H1 (cell line): ENCODE results near the gene SBK1. TPM values are rescaled to one million over a fixed set of nuclear protein-coding genes. Genes with fewer than 3 reads are reported as not detected.
"Not testable (repeated sequence)": the region's sequence is repeated elsewhere in the genome, so short reads cannot be mapped to it uniquely, and the experiment has no call there.

ENCODE experiments used
- CTCF ChIA-PET: fragments of 300-600 bp; sonication (Branson Sonifier 250); formaldehyde crosslinking; loops from one replicate; lab custom pipeline; 2021; ENCODE audit not compliant: partially characterized antibody; lab: Charles Lee
- POLR2A ChIA-PET: fragments of 300-600 bp; sonication (Branson Sonifier 250); formaldehyde crosslinking; loops from one replicate; lab custom pipeline; 2021; ENCODE audit warnings: inconsistent platforms; ENCODE audit not compliant: partially characterized antibody; lab: Charles Lee
- DNase-seq, 2 experiments: peaks; one replicate each; pipeline versions ENCODE4 v3.0.0 to v3.0.0-alpha.2; 2010 to 2022; ENCODE audit warnings: low spot score in 2 of 2, low read depth in 1 of 2, mixed read lengths in 1 of 2
- FAIRE-seq: peaks from 2 replicates; lab custom pipeline; 2011; peaks lifted over from hg19 to GRCh38; lab: Jason Lieb, UNC
- H2AFZ ChIP-seq: 2 replicates; pipeline ENCODE4 v1.8.1; 2012; ENCODE audit warnings: low read length, inconsistent platforms
- H2AK5ac ChIP-seq: 2 replicates; pipeline ENCODE4 v1.6.1; 2013; ENCODE audit warnings: low read depth, low read length
- H2BK120ac ChIP-seq: replicated peaks from 2 replicates; pipeline ENCODE3; 2013; ENCODE audit warnings: low read depth, low read length, inconsistent platforms
- H2BK12ac ChIP-seq: 2 replicates; pipeline ENCODE4 v1.6.1; 2013; ENCODE audit warnings: low read depth, low read length
- H2BK15ac ChIP-seq: 2 replicates; pipeline ENCODE4 v1.6.1; 2013; ENCODE audit warnings: low read length
- H2BK20ac ChIP-seq: 2 replicates; pipeline ENCODE4 v1.6.1; 2013; ENCODE audit warnings: low read length
- H2BK5ac ChIP-seq: 2 replicates; pipeline ENCODE4 v1.6.1; 2013; ENCODE audit warnings: low read depth, low read length
- H3K14ac ChIP-seq: 2 replicates; pipeline ENCODE4 v1.6.1; 2013; ENCODE audit warnings: inconsistent platforms; ENCODE audit not compliant: insufficient read length
- H3K18ac ChIP-seq: 2 replicates; pipeline ENCODE4 v1.6.1; 2013; ENCODE audit warnings: low read length; ENCODE audit errors: extremely low read depth
- H3K23ac ChIP-seq: 2 replicates; pipeline ENCODE4 v1.6.1; 2013; ENCODE audit warnings: inconsistent platforms; ENCODE audit not compliant: insufficient read length
- H3K23me2 ChIP-seq: 2 replicates; pipeline ENCODE4 v1.6.1; 2013; ENCODE audit warnings: low read depth, low read length
- H3K27ac ChIP-seq: 2 replicates; pipeline ENCODE4 v1.6.1; 2011; ENCODE audit warnings: low read depth, low read length, inconsistent platforms
- H3K27me3 ChIP-seq, 4 experiments: replicated peaks in 1 of 4; 1 replicate in 1 of 4; 2 replicates in 3 of 4; pipeline versions ENCODE4 v1.6.1 to v1.8.1; 2011 to 2013; ENCODE audit warnings: low read length in 3 of 4, mild to moderate bottlenecking in 3 of 4, inconsistent platforms in 2 of 4, mixed read lengths in 2 of 4, moderate library complexity in 1 of 4; ENCODE audit not compliant: control insufficient read depth in 3 of 4, insufficient read depth in 3 of 4; ENCODE audit errors: extremely low read depth in 1 of 4
- H3K36me3 ChIP-seq, 4 experiments: 2 replicates each; pipeline versions ENCODE4 v1.6.1 to v1.8.1; 2011 to 2013; ENCODE audit warnings: mild to moderate bottlenecking in 4 of 4, low read length in 3 of 4, moderate library complexity in 2 of 4, control low read depth in 1 of 4, inconsistent platforms in 1 of 4; ENCODE audit not compliant: insufficient read depth in 4 of 4, control insufficient read depth in 2 of 4
- H3K4ac ChIP-seq: replicated peaks from 2 replicates; pipeline ENCODE3; 2013; ENCODE audit warnings: low read length, low read depth, mixed read lengths, inconsistent platforms; ENCODE audit not compliant: insufficient read length
- H3K4me1 ChIP-seq, 4 experiments: replicated peaks in 1 of 4; 1 replicate in 1 of 4; 2 replicates in 3 of 4; pipeline versions ENCODE4 v1.6.1 to v1.8.1; 2011 to 2013; ENCODE audit warnings: low read length in 3 of 4, inconsistent platforms in 2 of 4, mixed read lengths in 1 of 4; ENCODE audit not compliant: insufficient read depth in 4 of 4, control insufficient read depth in 3 of 4
- H3K4me2 ChIP-seq, 2 experiments: 2 replicates each; pipeline versions ENCODE4 v1.6.1 to v1.8.1; 2011 to 2013; ENCODE audit warnings: low read depth in 2 of 2, low read length in 2 of 2, control low read depth in 1 of 2, inconsistent platforms in 1 of 2, mild to moderate bottlenecking in 1 of 2; ENCODE audit not compliant: insufficient read depth in 1 of 2
- H3K4me3 ChIP-seq, 4 experiments: fragments of 200-600, 300-600 bp in 1 of 4; sonication (generic), shearing (Covaris generic), sonication (Bioruptor Twin) in 1 of 4; 2 replicates each; pipeline versions ENCODE4 v1.5.1 to v1.8.1; 2011 to 2016; ENCODE audit warnings: low read length in 4 of 4, low read depth in 3 of 4, control low read depth in 2 of 4, inconsistent platforms in 2 of 4, mild to moderate bottlenecking in 2 of 4, mixed read lengths in 1 of 4, moderate library complexity in 1 of 4; ENCODE audit not compliant: insufficient read depth in 2 of 4; ENCODE audit errors: extremely low read depth in 1 of 4
- H3K56ac ChIP-seq: replicated peaks from 2 replicates; pipeline ENCODE3; 2013; ENCODE audit warnings: low read depth, mild to moderate bottlenecking, mixed read lengths, low read length, inconsistent platforms; ENCODE audit not compliant: insufficient read length
- H3K79me1 ChIP-seq: 2 replicates; pipeline ENCODE4 v1.6.1; 2013; ENCODE audit warnings: low read depth, low read length, control low read depth
- H3K79me2 ChIP-seq, 2 experiments: 2 replicates each; pipeline versions ENCODE4 v1.6.1 to v1.8.1; 2012 to 2013; ENCODE audit warnings: low read length in 2 of 2, mild to moderate bottlenecking in 2 of 2, inconsistent platforms in 1 of 2; ENCODE audit not compliant: insufficient read depth in 2 of 2, control insufficient read depth in 1 of 2
- H3K9ac ChIP-seq, 4 experiments: replicated peaks in 1 of 4; 1 replicate in 1 of 4; 2 replicates in 3 of 4; pipeline versions ENCODE4 v1.6.1 to v1.8.1; 2011 to 2013; ENCODE audit warnings: low read depth in 3 of 4, low read length in 3 of 4, control low read depth in 2 of 4, mild to moderate bottlenecking in 2 of 4, moderate library complexity in 2 of 4, inconsistent platforms in 1 of 4; ENCODE audit errors: extremely low read depth in 1 of 4
- H3K9me3 ChIP-seq, 2 experiments: 2 replicates each; pipeline versions ENCODE4 v1.6.1 to v1.8.1; 2012 to 2013; ENCODE audit warnings: mild to moderate bottlenecking in 2 of 2, moderate library complexity in 2 of 2, control low read depth in 1 of 2, inconsistent platforms in 1 of 2, low read depth in 1 of 2, low read length in 1 of 2, mixed read lengths in 1 of 2; ENCODE audit not compliant: insufficient read depth in 2 of 2
- H4K20me1 ChIP-seq, 2 experiments: replicated peaks in 1 of 2; 2 replicates each; pipeline versions ENCODE3 to v1.8.1; 2011 to 2013; ENCODE audit warnings: inconsistent platforms in 2 of 2, low read length in 2 of 2, mild to moderate bottlenecking in 1 of 2; ENCODE audit not compliant: insufficient read depth in 2 of 2, control insufficient read depth in 1 of 2
- H4K5ac ChIP-seq: 2 replicates; pipeline ENCODE4 v1.6.1; 2013; ENCODE audit warnings: low read length, low read depth, mixed read lengths, inconsistent platforms; ENCODE audit not compliant: insufficient read length
- H4K8ac ChIP-seq: 2 replicates; pipeline ENCODE4 v1.8.0; 2013; ENCODE audit warnings: mild to moderate bottlenecking, moderate library complexity, low read length, inconsistent platforms; ENCODE audit not compliant: insufficient read depth; ENCODE audit errors: extremely low read depth
- H4K91ac ChIP-seq: replicated peaks from 2 replicates; pipeline ENCODE3; 2013; ENCODE audit warnings: low read length, mixed read lengths, inconsistent platforms; ENCODE audit not compliant: insufficient read length
- WGBS, 2 experiments: shearing (Covaris generic) in 1 of 2; methylation state at CpG; one replicate each; pipeline versions ENCODE4 v1.1.6 to v1.1.7; 2013 to 2015; ENCODE audit warnings: low lambda C conversion rate in 2 of 2, mixed read lengths in 2 of 2, inconsistent platforms in 1 of 2, low coverage in 1 of 2, missing lambda C conversion rate in 1 of 2; ENCODE audit not compliant: insufficient replicate concordance in 2 of 2, insufficient coverage in 1 of 2, insufficient read length in 1 of 2; ENCODE audit errors: extremely low coverage in 1 of 2, missing lambda C conversion rate in 1 of 2; 5-methylcytosine and 5-hydroxymethylcytosine counted together
- polyA plus RNA-seq, 7 experiments: library from polyadenylated mRNA; depleted of rRNA in 3 of 7; stranded (reverse) in 5 of 7; unstranded in 2 of 7; fragments of >200 nt in 5 of 7; fragments of 200-250 nt in 2 of 7; gene quantifications; 1 replicate in 5 of 7; 2 replicates in 1 of 7; 4 replicates in 1 of 7; pipeline versions ENCODE4 v1.2.1 to v1.2.3, GENCODE V29; 2011 to 2013; ENCODE audit warnings: missing spikeins in 2 of 7, mixed read lengths in 2 of 7
- total RNA-seq: library from RNA; stranded (reverse); fragmentation: NEBNext Ultra II Directional; extraction: Animal tissue kit (Norgen Biotek cat#: 25700); gene quantifications from 2 replicates; pipeline ENCODE4 v1.2.1, GENCODE V29; 2021

SBK1 gene
- total and polyA plus RNA-seq, 2 of the 8 experiments (the other 6 are each of a cell fraction or from before 2014, with no cell fraction given): 18.2 to 73.9 TPM

DNA sequence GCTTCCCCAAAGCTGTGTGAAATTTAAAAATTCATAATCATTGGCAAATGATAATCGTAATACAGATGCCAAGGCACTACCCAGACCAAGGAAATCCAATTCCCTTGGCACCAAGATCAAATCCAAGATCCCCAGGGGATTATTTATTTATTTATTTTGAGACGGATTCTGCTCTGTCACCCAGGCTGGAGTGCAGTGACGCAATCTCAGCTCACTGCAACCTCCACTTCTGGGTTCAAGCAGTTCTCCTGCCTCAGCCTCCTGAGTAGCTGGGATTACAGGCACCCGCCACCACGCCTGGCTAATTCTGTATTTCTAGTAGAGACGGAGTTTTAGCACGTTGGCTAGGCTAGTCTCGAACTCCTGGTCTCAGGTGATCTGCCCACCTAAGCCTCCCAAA is 43.4 kb downstream of the SBK1 start:
- not testable (repeated sequence) for H3K27ac ChIP-seq

DNA sequence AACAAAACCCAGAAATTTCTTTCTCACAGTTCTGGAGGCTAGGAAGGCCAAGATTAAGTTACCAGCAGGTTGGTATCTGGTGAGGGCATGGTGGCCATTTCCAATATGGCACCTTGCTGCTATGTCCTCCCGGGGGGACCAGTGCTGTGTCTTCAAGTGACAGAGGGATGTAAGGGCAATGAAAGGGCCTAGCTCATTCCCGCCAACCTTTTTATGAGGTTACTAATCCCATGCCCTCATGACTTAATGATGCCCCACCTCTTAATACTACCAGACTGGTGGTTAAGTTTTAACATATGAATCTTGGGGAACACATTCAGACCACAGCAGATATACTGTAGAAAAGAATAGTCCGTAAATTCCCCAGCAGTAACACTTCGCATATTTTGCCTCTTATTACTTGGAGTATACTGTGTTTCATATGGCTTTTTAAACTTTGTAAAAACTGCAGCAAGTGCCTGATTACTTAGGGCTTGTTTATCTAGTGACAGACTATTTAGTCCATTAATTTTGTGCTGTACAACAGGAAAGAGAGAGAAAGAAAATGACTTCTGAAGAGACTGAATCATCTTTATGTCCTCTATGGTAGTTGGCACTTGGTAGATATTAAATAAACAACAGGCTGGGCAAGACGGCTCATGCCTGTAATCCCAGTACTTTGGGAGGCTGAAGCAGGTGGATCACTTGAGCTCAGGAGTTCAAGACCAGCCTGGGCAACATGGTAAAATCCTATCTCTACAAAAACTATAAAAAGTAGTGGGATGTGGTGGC is 44.8 kb downstream of the SBK1 start:
- H2BK120ac ChIP-seq, H4K91ac ChIP-seq, H4K8ac ChIP-seq, H2BK12ac ChIP-seq, H3K14ac ChIP-seq, H3K79me2 ChIP-seq, H3K23ac ChIP-seq, H2BK15ac ChIP-seq, H3K27ac ChIP-seq, H3K56ac ChIP-seq, H3K9me3 ChIP-seq, H2AFZ ChIP-seq, CTCF ChIA-PET, H2BK20ac ChIP-seq, H3K4me1 ChIP-seq, H3K18ac ChIP-seq, H4K5ac ChIP-seq, H3K23me2 ChIP-seq, H3K79me1 ChIP-seq, FAIRE-seq, H2AK5ac ChIP-seq, H4K20me1 ChIP-seq, H3K4ac ChIP-seq, H3K4me2 ChIP-seq, H3K4me3 ChIP-seq, H3K9ac ChIP-seq, H3K27me3 ChIP-seq, POLR2A ChIA-PET, H3K36me3 ChIP-seq, H2BK5ac ChIP-seq, DNase-seq: not testable (repeated sequence)
- 97% methylated on average over 4 of the region's 5 CpGs; no CpG with 5 or more reads in 1 of the 2 experiments for WGBS, 2 experiments

More for the DNA sequence above, 43.4 kb downstream of the SBK1 start:
- H3K23ac ChIP-seq, H3K79me1 ChIP-seq, H2BK15ac ChIP-seq, CTCF ChIA-PET, H3K4me3 ChIP-seq, H3K23me2 ChIP-seq, H3K14ac ChIP-seq, DNase-seq, H4K5ac ChIP-seq, H3K9ac ChIP-seq, H3K4ac ChIP-seq, H2BK12ac ChIP-seq, H2BK5ac ChIP-seq, H2BK120ac ChIP-seq, H3K18ac ChIP-seq, POLR2A ChIA-PET, H3K56ac ChIP-seq, H2AK5ac ChIP-seq, H4K20me1 ChIP-seq, H3K4me2 ChIP-seq, H3K36me3 ChIP-seq, H2BK20ac ChIP-seq, H3K4me1 ChIP-seq, H2AFZ ChIP-seq, H3K9me3 ChIP-seq, H4K91ac ChIP-seq, H4K8ac ChIP-seq, H3K79me2 ChIP-seq, H3K27me3 ChIP-seq, FAIRE-seq: not testable (repeated sequence)
- 86% methylated on average over 7 of the region's 8 CpGs; no CpG with 5 or more reads in 1 of the 2 experiments for WGBS, 2 experiments
